H1 (cell line): ENCODE data around the gene TBCE. TPM values are rescaled to one million over a fixed set of nuclear protein-coding genes. Genes with fewer than 3 reads are reported as not detected.

Experiments used
- SP1 ChIP-seq: IDR thresholded peaks from 2 replicates; pipeline ENCODE4 v1.6.1; 2011; ENCODE audit warnings: low read depth, low read length
- SP2 ChIP-seq: IDR thresholded peaks from 2 replicates; pipeline ENCODE4 v1.6.1; 2012; ENCODE audit warnings: mild to moderate bottlenecking, low read length, inconsistent platforms
- SUZ12 ChIP-seq: fragments of 200-600 bp; sonication (generic); IDR thresholded peaks from 2 replicates; pipeline ENCODE4 v1.6.1; 2012; ENCODE audit warnings: mild to moderate bottlenecking, inconsistent platforms, low read length, moderate library complexity, mixed read lengths
- polyA plus RNA-seq, 7 experiments: library from polyadenylated mRNA; depleted of rRNA in 3 of 7; stranded (reverse) in 5 of 7; unstranded in 2 of 7; fragments of >200 nt in 5 of 7; fragments of 200-250 nt in 2 of 7; gene quantifications; 1 replicate in 5 of 7; 2 replicates in 1 of 7; 4 replicates in 1 of 7; pipeline versions ENCODE4 v1.2.1 to v1.2.3, GENCODE V29; 2011 to 2013; ENCODE audit warnings: missing spikeins in 2 of 7, mixed read lengths in 2 of 7
- total RNA-seq: library from RNA; stranded (reverse); fragmentation: NEBNext Ultra II Directional; extraction: Animal tissue kit (Norgen Biotek cat#: 25700); gene quantifications from 2 replicates; pipeline ENCODE4 v1.2.1, GENCODE V29; 2021

Gene TBCE
- total and polyA plus RNA-seq, 2 of the 8 experiments (the other 6 are each of a cell fraction or from before 2014, with no cell fraction given): 22.7 to 42.9 TPM

DNA sequence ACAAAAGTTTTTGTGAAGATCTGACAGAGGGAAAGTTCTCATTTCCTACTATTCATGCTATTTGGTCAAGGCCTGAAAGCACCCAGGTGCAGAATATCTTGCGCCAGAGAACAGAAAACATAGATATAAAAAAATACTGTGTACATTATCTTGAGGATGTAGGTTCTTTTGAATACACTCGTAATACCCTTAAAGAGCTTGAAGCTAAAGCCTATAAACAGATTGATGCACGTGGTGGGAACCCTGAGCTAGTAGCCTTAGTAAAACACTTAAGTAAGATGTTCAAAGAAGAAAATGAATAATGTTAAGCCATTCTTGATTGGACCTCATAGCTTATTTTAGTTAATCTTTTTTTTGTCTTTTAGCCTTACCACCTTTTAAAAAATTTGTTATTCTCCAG lies 24.8 kb upstream of the TBCE start (continued):
- TF ChIP-seq SP1 (no peak), SUZ12 (no peak), SP2 (no peak)
